Measurements from ENCODE around the gene SOWAHC.

SOWAHC gene

GRCh38 chr2:109645412-109646184 lies 31.4 kb downstream of the SOWAHC start:
- in situ Hi-C loops (cut with MboI; ENCODE audit: low sequenced_read_pairs), result no loop called here

- in situ Hi-C loops (cut with MboI; ENCODE audit: low sequenced_read_pairs), result no loop called here
These were observed 32.8 kb downstream of the SOWAHC start for GRCh38 chr2:109646961-109647360.

- in situ Hi-C loops (cut with MboI; ENCODE audit: low sequenced_read_pairs), result no loop called here
These were observed 33.5 kb downstream of the SOWAHC start for GRCh38 chr2:109647636-109648035.

GRCh38 chr2:109648041-109648527 lies 33.9 kb downstream of the SOWAHC start:
- in situ Hi-C loops (cut with MboI; ENCODE audit: low sequenced_read_pairs), result no loop called here

GRCh38 chr2:109649736-109650695 lies 35.9 kb downstream of the SOWAHC start:
- in situ Hi-C loops (cut with MboI; ENCODE audit: low sequenced_read_pairs), result no loop called here

- in situ Hi-C loops (cut with MboI; ENCODE audit: low sequenced_read_pairs), result no loop called here
These were observed 40.3 kb downstream of the SOWAHC start for GRCh38 chr2:109654326-109655050.

- in situ Hi-C loops (cut with MboI; ENCODE audit: low sequenced_read_pairs), result no loop called here
These were observed 41.1 kb downstream of the SOWAHC start for GRCh38 chr2:109655287-109655686.

GRCh38 chr2:109659396-109660045 lies 45.4 kb downstream of the SOWAHC start:
- in situ Hi-C loops (cut with MboI; ENCODE audit: low sequenced_read_pairs), result no loop called here

- in situ Hi-C loops (cut with MboI; ENCODE audit: low sequenced_read_pairs), result no loop called here
These were observed 46.1 kb downstream of the SOWAHC start for GRCh38 chr2:109660046-109660860.

- in situ Hi-C loops (cut with MboI; ENCODE audit: low sequenced_read_pairs), result no loop called here
These were observed 48.7 kb downstream of the SOWAHC start for GRCh38 chr2:109662889-109663288.

- in situ Hi-C loops (cut with MboI; ENCODE audit: low sequenced_read_pairs), result no loop called here
These were observed 49.6 kb downstream of the SOWAHC start for GRCh38 chr2:109663721-109664120.

GRCh38 chr2:109666466-109666865 lies 52.3 kb downstream of the SOWAHC start:
- in situ Hi-C loops (cut with MboI; ENCODE audit: low sequenced_read_pairs), result no loop called here
